ENCODE data around the gene PCSK7. TPM values are rescaled to one million over a fixed set of nuclear protein-coding genes. Genes with fewer than 3 reads are reported as not detected.

Gene PCSK7
- total and polyA plus RNA-seq, 2 of the 8 experiments (the other 6 are each of a cell fraction or from before 2014, with no cell fraction given), result 23.4 to 38.5 TPM

DNA sequence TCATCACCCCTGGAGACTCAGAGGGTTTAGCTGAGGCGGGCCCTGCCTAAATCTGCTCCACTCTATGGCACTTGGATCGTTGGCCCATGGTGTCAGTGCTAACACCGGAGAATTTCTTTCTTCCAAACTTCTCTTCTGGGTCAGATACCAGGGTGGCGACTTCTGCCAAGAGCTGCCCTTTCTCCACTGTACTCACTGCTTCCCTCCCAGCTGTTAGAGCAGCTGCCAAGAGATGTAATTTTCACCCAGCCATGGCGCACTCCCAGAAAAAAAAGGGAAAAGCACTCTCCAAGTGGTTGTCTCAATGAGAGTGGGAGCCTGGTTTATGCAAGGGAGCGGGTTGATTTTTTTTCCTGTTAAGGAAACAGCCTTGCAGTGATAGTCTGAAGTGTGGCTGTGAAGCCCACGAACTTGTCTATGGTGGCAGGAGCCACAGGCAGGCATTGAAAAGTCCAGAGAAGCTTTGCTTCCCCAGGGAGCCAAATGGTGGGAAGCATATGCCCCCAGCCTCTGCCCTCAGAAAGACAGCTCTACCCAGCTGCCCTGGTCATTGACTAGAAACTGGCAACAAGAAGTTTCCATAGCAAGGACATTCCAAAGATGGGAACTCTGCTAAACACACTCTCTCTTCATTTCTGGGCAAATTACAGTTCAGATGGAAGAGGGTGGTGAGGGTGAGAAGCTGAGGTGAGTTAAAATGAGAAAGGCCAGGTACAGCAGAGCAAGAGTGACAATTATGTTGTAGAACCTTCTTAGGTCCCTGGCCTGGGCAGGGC, 10.7 kb downstream of the PCSK7 start:
- H2BK5ac ChIP-seq (ENCODE audit: low read depth, low read length), result 0 out of 2 replicates have a peak overlapping the region, but pooled peaks have one; percentile 21
- H2BK20ac ChIP-seq (ENCODE audit: low read length), result no peak overlapping the region
- H3K4me3 ChIP-seq (ENCODE audit: extremely low read depth in 1 of 4, insufficient read depth in 2 of 4, low read depth in 3 of 4, low read length in 4 of 4), result no peak overlapping the region
- no peak overlapping the region for H3K56ac ChIP-seq (replicated peaks; ENCODE audit: insufficient read length, low read depth, low read length)
- H3K79me2 ChIP-seq (ENCODE audit: control insufficient read depth in 1 of 2, insufficient read depth in 2 of 2, low read length in 2 of 2), result no peaks in the 10 kb centered on the region; a peak in 1 of 4 replicates
- no peak overlapping the region for H4K91ac ChIP-seq (replicated peaks; ENCODE audit: insufficient read length, low read length)
- H3K23ac ChIP-seq (ENCODE audit: insufficient read length), result no peak overlapping the region
- H3K79me1 ChIP-seq (ENCODE audit: low read depth, low read length), result no peaks in the 10 kb centered on the region
- no peak overlapping the region for H2BK15ac ChIP-seq (ENCODE audit: low read length)
- POLR2A ChIA-PET (ENCODE audit: partially characterized antibody), result interaction anchor here (0.8 to 4.0 kb wide), 12 partner anchors 10 to 348 kb away, joined by 3 to 17 read pairs (median 5); partner anchors contain the start of genes PCSK7, SIDT2 and TAGLN
- no peak overlapping the region for H4K5ac ChIP-seq (ENCODE audit: insufficient read length, low read depth, low read length)
- H3K14ac ChIP-seq (ENCODE audit: insufficient read length), result no peak overlapping the region
- DNase-seq (ENCODE audit: low read depth in 1 of 2, low spot score in 2 of 2) (no peak), FAIRE-seq (no peak)
- no peak overlapping the region for H2AFZ ChIP-seq (ENCODE audit: low read length)
- CTCF ChIA-PET (ENCODE audit: partially characterized antibody), result interaction anchor here (0.9 to 25.0 kb wide), 8 partner anchors 9 to 82 kb away, joined by 3 to 449 read pairs (median 6); partner anchors contain the start of genes PCSK7, SIDT2 and TAGLN
- peaks cover 9 to 38% (median 27%) of the 10 kb centered on the region in 4 experiments; a peak in 7 of 8 replicates for H3K36me3 ChIP-seq (ENCODE audit: control insufficient read depth in 2 of 4, insufficient read depth in 4 of 4, low read length in 3 of 4)
- H3K4ac ChIP-seq (replicated peaks; ENCODE audit: insufficient read length, low read depth, low read length), result no peak overlapping the region
- no peak overlapping the region for H4K8ac ChIP-seq (ENCODE audit: extremely low read depth, insufficient read depth, low read length)
- H3K4me2 ChIP-seq (ENCODE audit: insufficient read depth in 1 of 2, low read depth in 2 of 2, low read length in 2 of 2), result no peak overlapping the region
- H3K23me2 ChIP-seq (ENCODE audit: low read depth, low read length), result no peaks in the 10 kb centered on the region
- H3K9ac ChIP-seq (replicated peaks in 1 of 4; ENCODE audit: extremely low read depth in 1 of 4, low read depth in 3 of 4, low read length in 3 of 4), result no peak overlapping the region
- no peak overlapping the region for H3K18ac ChIP-seq (ENCODE audit: extremely low read depth, low read length)
- H3K4me1 ChIP-seq (replicated peaks in 1 of 4; ENCODE audit: control insufficient read depth in 3 of 4, insufficient read depth in 4 of 4, low read length in 3 of 4), result no peaks in the 10 kb centered on the region
- H3K27ac ChIP-seq (ENCODE audit: low read depth, low read length), result no peak overlapping the region
- no peak overlapping the region for H2AK5ac ChIP-seq (ENCODE audit: low read depth, low read length)
- no peak overlapping the region for H2BK120ac ChIP-seq (replicated peaks; ENCODE audit: low read depth, low read length)
- no peaks in the 10 kb centered on the region for H3K9me3 ChIP-seq (ENCODE audit: insufficient read depth in 2 of 2, low read depth in 1 of 2, low read length in 1 of 2)
- no peaks in the 10 kb centered on the region for H3K27me3 ChIP-seq (replicated peaks in 1 of 4; ENCODE audit: control insufficient read depth in 3 of 4, extremely low read depth in 1 of 4, insufficient read depth in 3 of 4, low read length in 3 of 4)
- WGBS, 2 experiments (ENCODE audit: extremely low coverage in 1 of 2, insufficient coverage in 1 of 2, insufficient read length in 1 of 2, insufficient replicate concordance in 2 of 2, low coverage in 1 of 2, low lambda C conversion rate in 2 of 2, missing lambda C conversion rate in 1 of 2), result 80% methylated on average over 7 of the region's 7 CpGs; no CpG with 5 or more reads in 1 of the 2 experiments
- H4K20me1 ChIP-seq (replicated peaks in 1 of 2; ENCODE audit: control insufficient read depth in 1 of 2, insufficient read depth in 2 of 2, low read length in 2 of 2), result peaks cover 0 to 1% of the 10 kb centered on the region in 2 experiments
- TF ChIP-seq TBP (IDR thresholded peaks at IDR 0.05; ENCODE audit: low read depth, low read length), result no peak
- TF ChIP-seq EZH2 (IDR thresholded peaks at IDR 0.05; ENCODE audit: low read depth, low read length, severe bottlenecking), result no peak
- TF ChIP-seq SRF (IDR thresholded peaks at IDR 0.05; ENCODE audit: low read depth, low read length), result no peak
- no peak for TF ChIP-seq POLR2AphosphoS5 (IDR thresholded peaks at IDR 0.05; ENCODE audit: low read depth, low read length)
- TF ChIP-seq RFX5 (IDR thresholded peaks at IDR 0.05; ENCODE audit: borderline replicate concordance, low read depth, low read length), result no peak
- TF ChIP-seq, protein P1, sequence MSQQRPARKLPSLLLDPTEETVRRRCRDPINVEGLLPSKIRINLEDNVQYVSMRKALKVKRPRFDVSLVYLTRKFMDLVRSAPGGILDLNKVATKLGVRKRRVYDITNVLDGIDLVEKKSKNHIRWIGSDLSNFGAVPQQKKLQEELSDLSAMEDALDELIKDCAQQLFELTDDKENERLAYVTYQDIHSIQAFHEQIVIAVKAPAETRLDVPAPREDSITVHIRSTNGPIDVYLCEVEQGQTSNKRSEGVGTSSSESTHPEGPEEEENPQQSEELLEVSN (IDR thresholded peaks at IDR 0.05), result no peak
- TF ChIP-seq KDM1A (IDR thresholded peaks at IDR 0.05; ENCODE audit: borderline replicate concordance, low read length), result no peak
- no peak overlapping the region for H2BK12ac ChIP-seq (ENCODE audit: low read depth, low read length)

Measured in H1 (cell line).